Right lung (tissue), 5 donors: ENCODE data around the gene MAP2K3. TPM values are rescaled to one million over a fixed set of nuclear protein-coding genes. Genes with fewer than 3 reads are reported as not detected.

Experiments used
- DNase-seq, 2 donors: peaks; one replicate each; pipeline ENCODE4 v3.0.0-alpha.2; 2013
- polyA plus RNA-seq, 5 donors: library from polyadenylated mRNA; unstranded; fragments of 120-200 nt; gene quantifications; one replicate each; pipeline versions ENCODE4 v1.2.1 to v1.2.3, GENCODE V29; 2013; ENCODE audit warnings: inconsistent platforms in 1 of 5, low replicate concordance in 1 of 5; ENCODE audit not compliant: insufficient read length in 5 of 5, insufficient read depth in 1 of 5

Gene MAP2K3
- polyA plus RNA-seq, 5 donors, result 19.1 to 30.8 (median 27.2) TPM

- DNase-seq, result no peak
Measured at GRCh38 chr17:21252289-21252795, 32.2 kb upstream of the MAP2K3 start.

GRCh38 chr17:21252796-21253645 lies 31.5 kb upstream of the MAP2K3 start, which contains the start of gene NATD1:
TSS of gene NATD1 (minus strand) at chr17:21253410. CDS start at chr17:21253264, 146 bp downstream.
- peak; percentile 73 to 84 for DNase-seq

DNA sequence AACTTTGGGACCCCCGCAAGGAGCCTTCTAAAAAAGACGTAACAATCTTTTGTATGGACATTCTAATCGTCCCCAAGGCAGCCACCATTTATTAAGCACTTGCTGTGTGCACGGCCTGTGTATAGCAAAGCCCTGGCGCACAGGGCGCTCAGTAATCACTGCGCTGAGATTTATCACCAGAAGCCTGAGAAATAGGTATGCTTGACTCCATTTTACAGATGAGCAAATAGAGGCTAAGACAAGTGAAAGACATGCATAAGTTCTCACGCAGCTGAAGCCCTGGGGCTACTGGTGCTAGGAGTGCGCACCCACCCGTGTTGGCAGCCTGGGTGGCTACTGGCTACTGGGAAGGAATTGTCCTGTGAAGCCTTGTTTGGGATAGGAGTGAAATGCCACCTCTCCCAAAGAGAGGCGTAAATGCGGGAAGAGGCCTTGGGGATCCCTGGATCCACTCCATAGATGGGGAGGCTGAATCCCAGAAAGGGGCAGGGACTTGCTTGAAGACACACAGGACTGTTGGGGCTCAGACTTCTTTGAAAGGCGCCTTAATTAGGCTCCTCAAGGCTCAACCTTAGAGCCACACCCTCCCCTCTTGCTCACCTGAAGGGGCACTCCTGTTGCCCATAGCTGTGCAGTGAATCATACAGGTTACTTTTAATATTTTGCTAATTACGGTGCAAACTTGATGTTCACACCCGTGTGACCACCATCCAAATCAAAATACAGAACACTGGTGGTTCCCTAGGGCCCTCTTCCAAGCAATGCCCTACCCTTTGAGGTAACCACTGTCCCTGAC lies 30.7 kb upstream of the MAP2K3 start:
- no peak for DNase-seq

GRCh38 chr17:21258593-21258992 lies 25.9 kb upstream of the MAP2K3 start:
- DNase-seq, result no peak

DNA sequence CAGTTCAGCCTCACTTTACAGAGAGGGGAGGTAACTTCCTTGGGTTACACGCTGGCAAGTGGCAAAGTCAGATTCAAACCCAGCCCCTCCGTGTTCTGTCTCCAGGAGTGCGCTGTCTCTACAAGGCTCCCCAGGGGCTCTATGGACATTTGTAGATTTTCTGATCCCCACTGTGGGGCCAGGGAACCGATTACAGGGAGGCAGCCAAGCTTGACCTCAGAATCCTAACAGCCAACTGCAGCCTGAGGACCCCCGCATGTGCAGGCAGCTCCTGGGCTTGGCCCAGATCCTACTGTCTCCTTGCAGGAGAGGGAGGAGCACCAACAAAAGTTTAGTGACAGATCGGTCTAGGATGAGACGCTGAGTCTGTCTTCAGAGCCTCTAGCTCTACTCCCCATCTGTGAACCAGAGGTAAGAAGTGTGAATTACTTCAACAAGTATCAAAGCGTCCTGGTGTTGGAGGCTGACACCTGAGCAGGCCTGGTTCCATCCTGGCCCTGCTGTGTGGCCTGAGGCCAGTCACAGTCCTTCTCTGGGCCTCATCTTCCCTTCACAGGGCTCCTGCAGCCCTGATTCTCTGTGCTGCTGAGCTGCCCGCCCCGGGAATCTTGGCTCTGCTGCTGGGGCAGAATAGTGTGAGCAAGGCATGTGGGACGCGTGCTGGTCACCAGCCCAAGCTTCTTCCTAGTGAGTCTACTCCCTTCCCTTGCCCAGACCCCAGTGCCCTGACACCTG lies 22.1 kb upstream of the MAP2K3 start:
- DNase-seq, result no peak

- no peak for DNase-seq
Measured at GRCh38 chr17:21263376-21263775, 21.1 kb upstream of the MAP2K3 start.

DNA sequence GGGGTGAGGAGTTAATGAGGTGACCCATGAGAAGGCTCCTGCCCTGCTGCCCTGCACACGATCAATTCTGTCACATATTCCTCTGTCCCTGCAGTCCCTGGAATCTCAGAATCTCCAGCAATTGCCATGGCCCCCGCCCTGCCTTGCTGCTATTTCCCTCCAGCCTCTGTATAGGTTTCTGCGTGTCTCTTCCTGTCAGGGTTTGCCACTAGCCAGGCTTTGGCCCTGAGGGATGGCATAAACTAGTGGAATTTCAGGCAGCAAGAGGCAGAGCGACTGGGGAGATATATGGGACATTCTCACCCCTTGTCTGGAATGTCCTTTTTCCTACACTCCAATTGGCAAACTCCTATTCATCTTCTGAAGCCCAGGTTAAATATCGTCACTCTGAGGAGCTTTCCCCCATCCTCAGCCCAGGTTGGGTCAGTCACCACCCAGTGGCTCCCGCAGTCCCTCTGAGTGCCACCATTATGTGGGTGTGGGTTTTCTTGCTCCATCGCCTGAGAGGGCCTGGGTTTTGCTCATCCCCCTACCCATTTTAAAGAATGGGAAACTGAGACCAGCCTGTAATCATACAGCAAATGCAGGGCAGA lies 15.8 kb upstream of the MAP2K3 start:
- no peak for DNase-seq

- no peak for DNase-seq
Measured at GRCh38 chr17:21269394-21269793, 15.1 kb upstream of the MAP2K3 start.

DNA sequence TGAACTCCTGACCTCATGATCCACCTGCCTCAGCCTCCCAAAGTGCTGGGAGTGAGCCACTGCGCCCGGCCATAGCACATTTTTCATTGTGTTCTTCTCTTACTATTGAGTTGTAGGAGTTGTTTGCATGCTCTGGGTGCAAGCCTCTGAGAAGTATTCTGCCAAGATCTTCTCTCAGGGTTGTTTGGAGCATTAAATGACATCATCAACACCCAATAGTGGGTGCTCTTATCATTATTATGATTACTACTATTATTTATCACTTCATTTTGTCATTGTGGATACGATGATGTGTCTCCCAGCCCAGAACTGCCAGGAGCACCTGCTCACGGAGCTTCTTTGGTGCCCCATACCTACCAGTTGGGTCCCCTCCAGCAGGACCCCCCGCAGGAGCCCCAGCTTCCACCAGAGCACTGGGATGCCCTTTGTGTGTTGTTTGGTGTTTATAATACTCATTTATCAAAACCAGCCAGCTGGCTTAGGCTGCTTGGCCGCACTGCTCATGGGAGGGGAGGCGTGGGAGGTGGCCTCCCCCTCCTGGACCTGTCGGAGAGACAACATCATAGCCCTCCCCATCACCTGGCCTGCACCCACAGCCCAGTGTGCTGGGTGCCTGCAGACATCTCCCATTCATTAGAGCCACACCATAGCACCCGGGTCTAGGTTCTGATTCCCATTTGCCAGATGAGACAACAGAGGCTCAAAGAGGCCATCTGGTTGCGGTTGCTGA lies 12.9 kb upstream of the MAP2K3 start:
- no peak for DNase-seq

DNA sequence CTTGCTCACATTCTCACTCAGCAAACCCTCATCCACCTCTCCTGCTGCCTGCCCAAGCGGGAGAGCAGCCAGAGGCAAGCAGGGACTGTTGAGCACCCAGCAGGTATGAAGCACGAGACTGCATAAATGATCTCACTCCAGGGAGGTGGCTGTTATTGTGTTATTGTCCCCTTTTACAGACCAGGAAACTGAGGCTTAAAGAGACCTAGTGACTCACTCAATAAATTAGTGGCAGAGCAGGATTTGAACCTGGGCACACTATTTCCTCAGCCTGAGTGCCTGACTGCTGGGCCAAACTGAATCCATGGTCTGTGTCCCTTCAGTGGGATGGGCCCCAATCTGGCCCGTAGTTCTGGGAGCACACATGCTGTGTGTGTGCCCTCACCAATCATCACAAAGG lies 12.3 kb upstream of the MAP2K3 start:
- DNase-seq, result no peak

GRCh38 chr17:21272881-21273792 lies 11.4 kb upstream of the MAP2K3 start:
- DNase-seq, result no peak

DNA sequence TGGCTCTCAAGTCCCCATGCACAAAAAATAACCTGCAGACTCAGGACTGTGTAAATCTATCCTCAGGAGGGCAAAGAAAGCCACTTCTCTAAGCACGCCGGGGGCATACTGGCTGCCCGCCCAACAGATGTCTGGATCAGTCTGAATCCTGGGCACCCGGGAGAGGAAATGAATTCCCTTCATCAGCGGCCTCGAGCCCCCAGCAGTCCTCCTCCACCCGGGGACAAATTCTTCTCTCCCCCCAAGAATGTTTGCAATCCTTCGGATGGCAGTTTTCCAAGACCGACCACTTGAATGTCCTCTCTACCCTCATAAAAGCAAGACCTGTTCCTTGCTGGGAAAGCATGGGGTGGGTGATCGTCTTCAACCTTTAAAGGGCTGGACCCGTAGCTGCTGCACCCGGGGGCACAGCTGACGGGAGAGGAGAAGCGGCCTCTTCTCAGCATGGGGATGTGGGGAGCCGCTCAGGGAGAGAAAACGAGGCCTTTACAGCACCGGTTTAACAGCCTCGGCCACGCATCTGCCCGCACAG lies 9.4 kb upstream of the MAP2K3 start:
- no peak for DNase-seq

DNA sequence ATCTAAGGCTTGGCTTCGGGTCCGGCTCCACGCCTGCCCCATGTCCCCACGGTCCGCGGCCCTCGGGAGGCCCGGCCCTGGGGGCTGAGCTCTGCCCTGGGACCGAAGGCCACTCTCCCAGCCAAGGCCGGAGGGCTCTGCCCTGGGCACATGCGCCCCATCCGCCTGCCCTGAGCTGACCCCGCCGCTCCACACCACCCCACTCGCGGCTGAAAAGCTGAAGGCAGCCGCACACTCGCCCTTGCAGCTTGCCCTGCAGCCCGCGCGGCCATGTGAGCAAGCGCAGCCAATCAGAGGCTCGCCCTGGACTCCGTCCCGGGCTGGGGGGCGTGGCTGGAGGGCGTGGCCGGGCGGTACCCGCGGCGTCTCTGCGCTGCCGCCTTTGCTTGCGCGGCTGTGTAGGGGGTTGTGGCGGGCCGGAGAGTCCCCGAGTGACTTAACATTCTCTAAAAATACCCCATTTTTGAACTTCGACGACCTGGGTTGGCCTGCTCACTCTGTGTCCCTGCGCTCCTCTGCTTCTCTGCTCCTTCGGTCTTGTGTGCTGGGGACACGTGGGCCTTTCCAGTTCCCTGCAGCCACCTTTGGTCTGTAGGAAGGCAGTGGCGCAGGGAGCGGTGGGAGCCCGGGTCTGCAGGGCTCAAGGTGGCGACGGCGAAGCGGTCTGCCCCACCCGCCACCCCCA lies 8.8 kb upstream of the MAP2K3 start:
- peak; percentile 81 to 83 for DNase-seq

- no peak for DNase-seq
Measured at GRCh38 chr17:21276264-21276588, 8.3 kb upstream of the MAP2K3 start.

- DNase-seq, result no peak
Measured at GRCh38 chr17:21277332-21277731, 7.2 kb upstream of the MAP2K3 start.

DNA sequence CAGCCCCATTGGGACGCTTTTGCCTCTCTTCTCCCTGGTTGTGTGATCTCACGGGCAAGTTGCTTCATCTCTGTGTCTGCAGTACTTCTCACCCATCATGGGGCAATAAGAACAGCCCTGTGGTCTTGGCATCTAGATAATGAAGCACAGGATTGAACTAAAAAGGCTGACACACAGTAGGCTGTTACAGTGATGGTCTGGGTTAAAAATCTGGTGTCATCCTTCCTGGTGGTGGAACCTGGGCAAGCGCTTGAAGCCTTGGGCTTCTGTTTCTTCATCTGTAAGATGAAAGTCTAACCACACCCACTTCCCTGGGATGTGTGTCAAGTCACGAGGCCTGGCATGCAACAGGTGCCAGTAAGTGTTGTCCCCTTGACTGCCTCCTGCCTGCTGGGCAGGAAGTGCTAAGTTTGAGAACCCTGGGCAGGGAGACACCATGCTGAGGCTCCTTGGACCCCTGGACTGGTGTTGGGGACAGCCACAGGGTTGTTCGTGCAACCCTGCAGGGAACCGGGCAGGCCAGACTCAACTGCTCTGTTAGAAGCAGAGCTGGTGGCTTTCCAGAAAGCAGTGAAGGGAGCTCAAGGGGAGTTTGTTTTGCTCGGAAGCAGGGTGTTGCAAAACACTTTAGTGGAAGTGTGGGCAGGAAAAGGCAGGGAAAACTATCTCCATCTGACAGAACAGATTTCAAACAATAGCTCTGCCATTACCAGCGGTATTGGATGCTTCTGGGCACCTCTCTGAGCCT lies 5.9 kb upstream of the MAP2K3 start:
- no peak for DNase-seq

GRCh38 chr17:21279198-21279535 lies 5.3 kb upstream of the MAP2K3 start:
- DNase-seq, result no peak

DNA sequence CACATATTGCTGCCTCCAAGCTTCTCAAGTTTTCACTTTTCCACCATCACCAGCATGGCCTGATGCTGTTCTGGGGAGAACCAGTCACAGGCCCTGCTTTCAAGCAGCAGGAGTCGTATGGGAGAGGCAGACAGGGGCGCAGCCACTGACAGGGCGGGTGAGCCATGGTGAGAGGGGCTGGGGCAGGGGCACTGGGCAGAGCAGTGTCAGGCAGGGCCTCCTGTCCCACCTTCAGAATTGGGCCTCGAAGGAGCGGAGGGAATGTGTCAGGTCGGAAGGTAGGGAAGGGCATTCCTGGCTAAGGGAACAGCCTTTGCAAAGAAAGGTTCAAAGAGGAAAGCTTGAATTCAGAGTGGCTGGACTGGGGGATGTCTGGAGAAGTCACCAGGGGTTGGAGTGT lies 4.9 kb upstream of the MAP2K3 start:
- DNase-seq, result no peak
